GM12878 (cell line): ENCODE data around the gene MPZL3.

Source experiments
- EED ChIP-seq: sonication (generic); IDR thresholded peaks from 2 replicates; pipeline ENCODE4 v1.6.1; 2016; ENCODE audit warnings: antibody characterized with exemption, low read depth
- KDM1A ChIP-seq: fragments of 200-600 bp; sonication (generic); IDR thresholded peaks from 2 replicates; pipeline ENCODE4 v1.6.1; 2016; ENCODE audit warnings: borderline replicate concordance
- POLR2A ChIP-seq: IDR thresholded peaks from 2 replicates; pipeline ENCODE4 v1.6.1; 2011; ENCODE audit warnings: low read depth, mild to moderate bottlenecking, low read length
- SRF ChIP-seq, 2 experiments: IDR thresholded peaks; 2 replicates each; pipeline ENCODE4 v1.6.1; 2011; ENCODE audit warnings: low read depth in 2 of 2, low read length in 2 of 2, mild to moderate bottlenecking in 1 of 2, moderate library complexity in 1 of 2
- TCF12 ChIP-seq: IDR thresholded peaks from 2 replicates; pipeline ENCODE4 v1.6.1; 2011; ENCODE audit warnings: low read depth, mild to moderate bottlenecking, low read length
- YY1 ChIP-seq: IDR thresholded peaks from 2 replicates; pipeline ENCODE4 v1.6.1; 2011; ENCODE audit warnings: low read depth, mild to moderate bottlenecking, low read length
- TF ChIP-seq, protein P1 (sequence below): fragments of 150-350 bp; IDR thresholded peaks from 2 replicates; pipeline ENCODE4 v1.6.1; 2016; ENCODE audit warnings: low read depth, low read length
- TF ChIP-seq, protein P2 (sequence below): fragments of 450-650 bp; IDR thresholded peaks from 2 replicates; pipeline ENCODE4 v1.6.1; 2016; ENCODE audit warnings: mild to moderate bottlenecking

DNA sequence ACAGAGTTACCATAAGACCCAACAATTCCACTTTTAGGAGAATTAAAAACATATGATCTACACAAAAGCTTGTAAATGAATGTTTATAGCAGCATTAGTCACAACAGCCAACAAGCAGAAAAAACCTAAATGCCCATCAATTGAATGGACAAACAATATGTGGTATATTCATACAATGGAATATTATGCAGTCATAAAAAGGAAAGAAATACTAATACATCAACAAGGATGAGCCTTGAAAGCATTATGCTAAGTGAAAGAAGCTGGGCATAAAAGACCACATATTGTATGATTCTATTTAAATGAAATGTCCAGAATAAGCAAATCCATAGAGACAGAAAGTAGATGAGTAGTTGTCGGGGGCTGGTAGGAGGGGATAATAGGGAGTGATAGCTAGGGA is 7.0 kb upstream of the MPZL3 start:
- no peak for TF ChIP-seq SRF (IDR thresholded peaks at IDR 0.05; ENCODE audit: low read depth in 2 of 2, low read length in 2 of 2)
- TF ChIP-seq YY1 = no peak
- no peak for TF ChIP-seq KDM1A
- TF ChIP-seq EED = no peak
- TF ChIP-seq POLR2A = no peak
- TF ChIP-seq TCF12 = no peak
- TF ChIP-seq, protein P1, sequence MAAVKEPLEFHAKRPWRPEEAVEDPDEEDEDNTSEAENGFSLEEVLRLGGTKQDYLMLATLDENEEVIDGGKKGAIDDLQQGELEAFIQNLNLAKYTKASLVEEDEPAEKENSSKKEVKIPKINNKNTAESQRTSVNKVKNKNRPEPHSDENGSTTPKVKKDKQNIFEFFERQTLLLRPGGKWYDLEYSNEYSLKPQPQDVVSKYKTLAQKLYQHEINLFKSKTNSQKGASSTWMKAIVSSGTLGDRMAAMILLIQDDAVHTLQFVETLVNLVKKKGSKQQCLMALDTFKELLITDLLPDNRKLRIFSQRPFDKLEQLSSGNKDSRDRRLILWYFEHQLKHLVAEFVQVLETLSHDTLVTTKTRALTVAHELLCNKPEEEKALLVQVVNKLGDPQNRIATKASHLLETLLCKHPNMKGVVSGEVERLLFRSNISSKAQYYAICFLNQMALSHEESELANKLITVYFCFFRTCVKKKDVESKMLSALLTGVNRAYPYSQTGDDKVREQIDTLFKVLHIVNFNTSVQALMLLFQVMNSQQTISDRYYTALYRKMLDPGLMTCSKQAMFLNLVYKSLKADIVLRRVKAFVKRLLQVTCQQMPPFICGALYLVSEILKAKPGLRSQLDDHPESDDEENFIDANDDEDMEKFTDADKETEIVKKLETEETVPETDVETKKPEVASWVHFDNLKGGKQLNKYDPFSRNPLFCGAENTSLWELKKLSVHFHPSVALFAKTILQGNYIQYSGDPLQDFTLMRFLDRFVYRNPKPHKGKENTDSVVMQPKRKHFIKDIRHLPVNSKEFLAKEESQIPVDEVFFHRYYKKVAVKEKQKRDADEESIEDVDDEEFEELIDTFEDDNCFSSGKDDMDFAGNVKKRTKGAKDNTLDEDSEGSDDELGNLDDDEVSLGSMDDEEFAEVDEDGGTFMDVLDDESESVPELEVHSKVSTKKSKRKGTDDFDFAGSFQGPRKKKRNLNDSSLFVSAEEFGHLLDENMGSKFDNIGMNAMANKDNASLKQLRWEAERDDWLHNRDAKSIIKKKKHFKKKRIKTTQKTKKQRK = no peak
- TF ChIP-seq, protein P2, sequence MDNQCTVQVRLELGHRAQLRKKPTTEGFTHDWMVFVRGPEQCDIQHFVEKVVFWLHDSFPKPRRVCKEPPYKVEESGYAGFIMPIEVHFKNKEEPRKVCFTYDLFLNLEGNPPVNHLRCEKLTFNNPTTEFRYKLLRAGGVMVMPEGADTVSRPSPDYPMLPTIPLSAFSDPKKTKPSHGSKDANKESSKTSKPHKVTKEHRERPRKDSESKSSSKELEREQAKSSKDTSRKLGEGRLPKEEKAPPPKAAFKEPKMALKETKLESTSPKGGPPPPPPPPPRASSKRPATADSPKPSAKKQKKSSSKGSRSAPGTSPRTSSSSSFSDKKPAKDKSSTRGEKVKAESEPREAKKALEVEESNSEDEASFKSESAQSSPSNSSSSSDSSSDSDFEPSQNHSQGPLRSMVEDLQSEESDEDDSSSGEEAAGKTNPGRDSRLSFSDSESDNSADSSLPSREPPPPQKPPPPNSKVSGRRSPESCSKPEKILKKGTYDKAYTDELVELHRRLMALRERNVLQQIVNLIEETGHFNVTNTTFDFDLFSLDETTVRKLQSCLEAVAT = no peak
